ENCODE results near the gene ZNF100. TPM values are rescaled to one million over a fixed set of nuclear protein-coding genes. Genes with fewer than 3 reads are reported as not detected.

The ZNF100 gene
- total RNA-seq, 4 donors from 2014 or later = 1.9 to 3.5 (median 2.9) TPM

GRCh38 chr19:21691661-21692060 is 75.7 kb downstream of the ZNF100 start:
- H3K27me3 ChIP-seq = no peaks in the 10 kb centered on the region
- intact Hi-C loops (cut with DNase I; ENCODE audit: low total_unique reads) (loop anchor here (10.0 kb wide), 1 partner anchor 487 kb away; no protein-coding TSS in a partner anchor), in situ Hi-C loops (cut with MboI; ENCODE audit: low sequenced_read_pairs in 4 of 4) (loop anchor here in 1 of 4 donors (25.0 kb wide), 1 partner anchor 204 kb away; no protein-coding TSS in a partner anchor)
- no peak for TF ChIP-seq POLR2A (IDR thresholded peaks at IDR 0.05)
- TF ChIP-seq CTCF (IDR thresholded peaks at IDR 0.05 in 4 of 5, conservative IDR thresholded peaks at IDR 0.05 in 1 of 5) = no peak
- ATAC-seq (no peak), DNase-seq (no peak)
- H3K4me3 ChIP-seq = no peak overlapping the region
- H3K27ac ChIP-seq = no peak overlapping the region
- no peaks in the 10 kb centered on the region for H3K4me1 ChIP-seq
- no peaks in the 10 kb centered on the region for H3K9me3 ChIP-seq
- no peaks in the 10 kb centered on the region for H3K36me3 ChIP-seq

GRCh38 chr19:21688464-21688863 is 78.9 kb downstream of the ZNF100 start:
- no peak for DNase-seq
- TF ChIP-seq CTCF (IDR thresholded peaks at IDR 0.05 in 4 of 5, conservative IDR thresholded peaks at IDR 0.05 in 1 of 5) (no peak), POLR2A (IDR thresholded peaks at IDR 0.05) (no peak)
- Histone ChIP-seq H3K36me3 (no peaks in the 10 kb centered on the region), H3K9me3 (no peaks in the 10 kb centered on the region), H3K27me3 (no peaks in the 10 kb centered on the region), H3K4me1 (no peaks in the 10 kb centered on the region), H3K4me3 (no peak overlapping the region), H3K27ac (no peak overlapping the region)
- intact Hi-C loops (cut with DNase I; ENCODE audit: low total_unique reads) = no loop called here
- in situ Hi-C loops (cut with MboI; ENCODE audit: low sequenced_read_pairs in 4 of 4) = loop anchor here in 1 of 4 donors (25.0 kb wide), 1 partner anchor 201 kb away; no protein-coding TSS in a partner anchor
- ATAC-seq = no peak

GRCh38 chr19:21680671-21681070 is 86.7 kb downstream of the ZNF100 start:
- Histone ChIP-seq H3K36me3 (no peaks in the 10 kb centered on the region), H3K27me3 (no peaks in the 10 kb centered on the region), H3K9me3 (no peaks in the 10 kb centered on the region), H3K4me3 (no peak overlapping the region), H3K4me1 (no peaks in the 10 kb centered on the region), H3K27ac (no peak overlapping the region)
- no peak for TF ChIP-seq CTCF (IDR thresholded peaks at IDR 0.05 in 4 of 5, conservative IDR thresholded peaks at IDR 0.05 in 1 of 5)
- no peak for TF ChIP-seq POLR2A (IDR thresholded peaks at IDR 0.05)
- DNase-seq (no peak), ATAC-seq (no peak)
- intact Hi-C loops (cut with DNase I; ENCODE audit: low total_unique reads) = no loop called here
- in situ Hi-C loops (cut with MboI; ENCODE audit: low sequenced_read_pairs in 4 of 4) = loop anchor here in 1 of 4 donors (25.0 kb wide), 1 partner anchor 193 kb away; no protein-coding TSS in a partner anchor

GRCh38 chr19:21680026-21680425 is 87.4 kb downstream of the ZNF100 start:
- Histone ChIP-seq H3K27ac (no peak overlapping the region), H3K27me3 (no peaks in the 10 kb centered on the region), H3K9me3 (no peaks in the 10 kb centered on the region), H3K36me3 (no peaks in the 10 kb centered on the region), H3K4me1 (no peaks in the 10 kb centered on the region), H3K4me3 (no peak overlapping the region)
- in situ Hi-C loops (cut with MboI; ENCODE audit: low sequenced_read_pairs in 4 of 4) = loop anchor here in 1 of 4 donors (25.0 kb wide), 1 partner anchor 193 kb away; no protein-coding TSS in a partner anchor
- no peak for TF ChIP-seq POLR2A (IDR thresholded peaks at IDR 0.05)
- no peak for TF ChIP-seq CTCF (IDR thresholded peaks at IDR 0.05 in 4 of 5, conservative IDR thresholded peaks at IDR 0.05 in 1 of 5)
- no peak for ATAC-seq
- intact Hi-C loops (cut with DNase I; ENCODE audit: low total_unique reads) = no loop called here
- no peak for DNase-seq
